DOHH2 (cell line): ENCODE data around the gene ARHGAP23.

Experiments
- CTCF ChIP-seq: fragments of 200-600 bp; sonication (generic); IDR thresholded peaks from one replicate; pipeline ENCODE4 v1.5.1; 2014; ENCODE audit warnings: antibody characterized with exemption, mild to moderate bottlenecking, low read depth, low read length; ENCODE audit not compliant: poor library complexity, severe bottlenecking
- EZH2phosphoT487 ChIP-seq: fragments of 200-600 bp; sonication (generic); IDR thresholded peaks from 2 replicates; pipeline ENCODE4 v1.6.1; 2017; ENCODE audit warnings: borderline replicate concordance, mild to moderate bottlenecking, antibody characterized with exemption, low read length, moderate library complexity, mixed read lengths

GRCh38 chr17:38554430-38555350 is 126.4 kb downstream of the ARHGAP23 start:
- TF ChIP-seq CTCF (no peak), EZH2phosphoT487 (no peak)
